ENCODE measurements around the gene LRFN4. TPM values are rescaled to one million over a fixed set of nuclear protein-coding genes. Genes with fewer than 3 reads are reported as not detected.

Gene LRFN4
- total RNA-seq, 1 donor from 2014 or later = 20.5 TPM

DNA sequence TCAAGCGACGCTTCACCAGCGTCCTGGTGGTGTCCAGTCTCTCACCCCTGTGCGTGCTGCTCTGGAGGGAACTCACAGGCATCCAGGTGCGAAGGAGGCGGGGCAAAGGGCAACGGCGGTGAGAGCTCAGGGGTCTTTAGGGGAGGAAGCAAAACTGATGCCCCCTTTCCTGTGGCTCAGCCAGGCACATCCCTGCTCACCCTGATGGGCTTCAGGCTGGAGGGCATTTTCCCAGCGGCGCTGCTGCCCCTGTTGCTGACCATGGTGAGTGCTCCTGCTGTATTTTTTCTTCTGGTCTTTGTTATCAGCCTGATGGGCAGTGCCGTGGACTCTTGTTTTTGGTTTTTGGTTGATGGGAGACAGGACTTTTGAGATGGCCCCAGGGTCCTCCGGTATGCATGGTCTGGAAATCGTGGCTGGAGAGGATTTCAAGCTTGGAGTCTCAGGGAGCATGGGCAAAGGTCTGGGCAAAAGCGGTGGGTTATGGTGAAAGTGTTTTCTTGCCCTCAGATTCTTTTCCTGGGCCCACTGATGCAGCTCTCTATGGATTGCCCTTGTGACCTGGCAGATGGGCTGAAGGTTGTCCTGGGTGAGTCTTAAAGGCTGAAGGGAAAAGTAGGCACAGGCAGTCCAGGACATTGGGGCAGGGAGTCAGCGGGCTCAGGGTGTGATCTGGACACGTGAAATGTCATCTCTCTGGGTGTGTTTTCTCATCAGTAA is 12.9 kb upstream of the LRFN4 start:
- DNase-seq = no peak
- intact Hi-C loops (cut with DNase I) = no loop called here
- ATAC-seq (ENCODE audit: poor library complexity) = no peak

DNA sequence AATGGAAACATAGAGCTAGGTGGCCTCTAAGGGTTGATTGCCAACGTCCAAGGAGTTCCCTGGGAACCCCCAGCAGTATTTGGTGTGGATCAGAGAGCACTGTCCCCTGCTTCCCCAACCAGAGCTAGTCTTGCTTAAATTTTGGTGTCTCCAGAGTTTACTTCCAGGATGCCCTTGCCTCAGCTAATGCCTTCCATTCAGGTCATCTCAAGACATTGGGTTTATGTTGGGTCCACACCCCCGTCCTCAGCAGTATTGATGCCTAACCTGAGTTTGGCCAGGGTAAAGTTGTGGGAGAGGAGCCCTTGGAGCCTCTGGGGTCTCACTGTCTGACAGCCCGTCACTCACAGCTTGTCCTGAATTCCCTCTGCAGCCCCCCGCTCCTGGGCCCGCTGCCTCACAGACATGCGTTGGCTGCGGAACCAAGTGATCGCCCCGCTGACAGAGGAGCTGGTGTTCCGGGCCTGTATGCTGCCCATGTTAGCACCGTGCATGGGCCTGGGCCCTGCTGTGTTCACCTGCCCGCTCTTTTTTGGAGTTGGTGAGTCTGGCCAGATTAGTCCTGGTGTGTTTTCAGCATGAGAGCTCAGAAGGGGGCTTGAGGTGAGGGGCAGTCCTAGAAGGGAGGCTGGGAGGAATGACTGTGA is 12.2 kb upstream of the LRFN4 start:
- intact Hi-C loops (cut with DNase I) = no loop called here
- DNase-seq (no peak), ATAC-seq (ENCODE audit: poor library complexity) (no peak)

DNA sequence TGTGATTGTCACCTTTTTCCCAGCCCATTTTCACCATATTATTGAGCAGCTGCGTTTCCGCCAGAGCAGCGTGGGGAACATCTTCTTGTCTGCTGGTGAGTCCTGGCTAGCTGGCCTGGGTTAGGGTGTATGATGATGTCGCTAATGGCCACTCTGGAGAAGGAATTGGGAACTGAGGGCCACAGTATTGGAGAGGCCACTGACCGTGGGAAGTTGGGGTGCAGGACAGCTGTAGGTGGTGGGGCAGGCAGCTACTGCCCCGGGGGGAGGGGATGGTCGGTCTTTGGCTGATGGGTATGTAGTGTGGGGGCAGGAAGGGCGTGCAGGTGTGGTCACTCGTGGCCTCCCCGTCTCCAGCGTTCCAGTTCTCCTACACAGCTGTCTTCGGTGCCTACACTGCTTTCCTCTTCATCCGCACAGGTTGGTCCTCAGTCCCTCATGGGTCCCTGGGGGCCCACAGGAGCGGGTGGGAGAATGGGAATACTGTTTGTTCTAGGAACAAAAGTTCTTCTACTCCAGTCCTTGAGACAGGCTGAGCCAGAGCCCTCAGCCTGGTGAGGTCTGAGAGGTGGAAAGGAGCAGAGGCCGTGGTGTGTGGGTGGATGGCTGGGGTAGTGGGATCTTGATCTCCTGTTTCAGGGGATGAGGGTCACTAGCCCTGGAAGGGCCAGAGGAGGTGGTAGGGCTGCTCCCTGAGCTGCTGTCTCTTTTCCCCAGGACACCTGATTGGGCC is 11.6 kb upstream of the LRFN4 start:
- intact Hi-C loops (cut with DNase I) = no loop called here
- no peak for ATAC-seq (ENCODE audit: poor library complexity)
- no peak for DNase-seq

DNA sequence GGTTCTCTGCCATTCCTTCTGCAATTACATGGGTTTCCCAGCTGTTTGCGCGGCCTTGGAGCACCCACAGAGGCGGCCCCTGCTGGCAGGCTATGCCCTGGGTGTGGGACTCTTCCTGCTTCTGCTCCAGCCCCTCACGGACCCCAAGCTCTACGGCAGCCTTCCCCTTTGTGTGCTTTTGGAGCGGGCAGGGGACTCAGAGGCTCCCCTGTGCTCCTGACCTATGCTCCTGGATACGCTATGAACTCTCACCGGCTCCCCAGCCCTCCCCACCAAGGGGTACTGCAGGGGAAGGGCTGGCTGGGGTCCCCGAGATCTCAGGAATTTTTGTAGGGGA is 11.0 kb upstream of the LRFN4 start:
- DNase-seq = no peak
- ATAC-seq (ENCODE audit: poor library complexity) = no peak
- intact Hi-C loops (cut with DNase I) = no loop called here

DNA sequence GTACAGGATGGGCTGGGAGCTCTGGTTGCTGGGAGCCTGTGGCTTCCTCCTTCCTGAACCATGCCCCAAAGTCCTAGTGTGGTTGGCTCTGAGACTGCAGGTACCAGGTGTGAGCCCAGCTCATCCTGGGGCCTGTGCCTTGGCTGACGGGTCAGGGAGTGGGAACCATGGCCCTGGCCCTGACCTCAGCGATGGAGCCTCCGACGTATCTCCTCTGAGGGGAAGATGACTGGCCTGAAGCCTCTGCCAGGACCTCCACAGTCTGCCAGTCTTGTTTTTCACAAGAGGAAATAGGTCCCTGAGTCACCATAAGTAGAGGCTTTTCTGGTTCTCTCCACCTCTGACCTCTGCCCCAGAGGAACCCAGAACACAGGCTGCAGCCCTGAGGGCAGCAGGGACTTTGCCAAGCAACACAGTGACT is 10.2 kb upstream of the LRFN4 start:
- DNase-seq (no peak), ATAC-seq (ENCODE audit: poor library complexity) (no peak)
- intact Hi-C loops (cut with DNase I) = no loop called here

DNA sequence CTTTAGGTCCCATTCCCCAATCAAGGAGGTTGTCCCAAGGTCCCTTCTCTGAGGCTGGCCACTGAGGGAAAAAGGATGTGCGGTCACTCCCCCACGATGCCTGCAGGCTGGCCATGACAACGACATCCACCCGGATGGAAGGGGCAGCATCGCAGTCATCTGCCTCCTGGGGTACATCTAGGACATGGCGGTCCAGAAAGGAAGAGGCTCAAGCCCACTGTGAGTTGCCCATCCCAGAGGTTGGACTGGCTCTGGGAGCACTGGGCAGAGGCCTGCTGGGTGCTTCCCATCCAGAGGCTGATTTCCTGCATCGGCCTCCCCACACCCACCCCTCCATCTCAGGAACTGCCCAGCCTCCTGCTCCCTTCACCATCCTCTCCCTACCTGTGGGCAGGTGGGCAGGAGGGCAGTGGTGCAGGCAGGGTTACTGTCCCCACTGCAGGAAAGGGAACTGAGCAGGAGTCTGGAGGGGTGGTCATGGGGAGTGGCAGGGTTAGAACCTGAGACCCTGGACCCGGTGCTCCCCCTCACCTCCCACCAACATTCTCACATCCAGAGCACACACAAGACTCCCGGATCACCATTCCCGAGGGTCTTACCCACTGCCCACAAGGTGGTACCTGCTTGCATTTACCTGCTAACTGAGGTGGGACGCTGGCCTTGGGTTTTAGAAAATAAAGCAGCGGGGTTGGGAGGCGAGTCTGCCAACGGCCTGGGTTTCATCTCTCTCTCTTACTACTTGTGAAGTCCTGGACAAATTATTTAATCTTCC is 9.2 kb upstream of the LRFN4 start:
- intact Hi-C loops (cut with DNase I) = no loop called here
- ATAC-seq (ENCODE audit: poor library complexity) = no peak

DNA sequence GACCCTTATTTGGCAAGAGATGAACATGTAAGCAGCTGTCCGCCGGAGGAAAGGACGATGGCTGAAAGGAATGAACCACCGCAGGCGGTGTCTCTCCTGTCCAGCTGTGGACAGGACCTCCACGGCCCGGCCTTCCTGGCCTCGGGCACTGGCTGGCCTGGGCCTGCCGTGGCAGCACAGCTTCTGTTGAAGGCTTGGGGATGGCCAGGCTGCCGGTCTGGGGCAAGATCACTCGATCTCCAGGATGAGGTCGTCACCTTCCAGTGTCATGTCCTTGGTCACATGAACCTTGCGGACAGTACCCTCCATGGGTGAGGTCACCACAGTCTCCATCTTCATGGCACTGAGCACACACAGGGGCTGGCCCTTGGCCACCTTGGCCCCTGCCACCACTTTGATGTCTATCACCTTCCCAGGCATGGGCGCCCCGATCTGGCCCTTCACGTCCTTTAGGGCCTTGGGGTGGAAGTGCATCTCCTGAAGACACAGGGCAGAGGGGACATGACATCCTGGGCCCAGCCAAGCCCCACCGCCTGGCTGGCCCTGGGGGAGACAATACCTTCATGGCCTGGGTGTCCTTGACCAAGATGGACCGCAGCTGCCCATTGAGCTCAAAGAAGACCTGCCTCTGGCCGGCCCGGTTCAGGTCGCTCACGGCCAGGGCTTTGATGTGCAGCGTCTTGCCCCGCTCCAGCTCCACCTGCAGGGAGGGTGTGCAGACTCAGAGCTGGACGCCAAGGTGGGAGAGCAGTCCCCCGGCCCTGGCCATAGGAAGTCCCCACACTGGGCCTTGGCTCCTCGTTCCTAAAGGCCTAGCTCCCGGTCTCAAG is 8.0 kb upstream of the LRFN4 start:
- ATAC-seq (ENCODE audit: poor library complexity) = no peak
- no peak for DNase-seq
- intact Hi-C loops (cut with DNase I) = no loop called here

More for the DNA sequence above, 9.2 kb upstream of the LRFN4 start:
- DNase-seq = no peak

DNA sequence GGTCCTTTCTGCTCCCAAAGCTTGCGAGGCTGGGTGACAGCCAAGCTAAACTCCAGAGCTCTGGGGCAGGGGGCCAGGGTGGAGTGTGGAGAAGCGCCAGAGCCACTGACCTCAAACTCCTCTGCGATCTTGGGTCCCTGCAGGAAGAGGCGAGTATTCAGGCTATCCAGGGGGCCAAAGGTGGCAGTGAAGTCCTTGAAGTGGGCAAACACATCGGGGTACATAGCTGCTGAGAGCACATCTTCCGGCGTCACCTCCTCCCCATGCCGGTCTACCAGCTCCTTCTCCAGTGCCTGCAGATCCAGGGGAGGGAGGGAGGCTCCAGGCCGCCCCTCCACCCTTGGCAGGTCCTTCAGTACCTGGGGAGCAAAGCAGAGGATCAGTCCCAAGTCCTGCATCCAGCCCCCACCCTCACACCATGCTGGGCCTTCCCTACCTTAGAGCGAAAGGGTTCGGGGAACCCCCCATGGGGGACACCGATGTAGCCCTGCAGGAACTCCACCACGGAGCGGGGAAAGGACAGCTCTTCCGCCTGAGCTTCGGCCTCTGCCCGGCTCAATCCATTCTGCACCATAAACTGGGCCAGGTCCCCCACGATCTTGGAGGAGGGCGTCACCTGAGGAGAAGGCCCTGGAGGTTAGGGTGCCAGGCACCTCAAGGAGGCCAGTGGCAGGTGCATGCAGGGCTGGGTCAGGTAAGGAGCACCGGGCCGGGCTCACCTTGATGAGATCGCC is 7.2 kb upstream of the LRFN4 start:
- ATAC-seq (ENCODE audit: poor library complexity) = no peak
- DNase-seq = no peak
- intact Hi-C loops (cut with DNase I) = no loop called here

DNA sequence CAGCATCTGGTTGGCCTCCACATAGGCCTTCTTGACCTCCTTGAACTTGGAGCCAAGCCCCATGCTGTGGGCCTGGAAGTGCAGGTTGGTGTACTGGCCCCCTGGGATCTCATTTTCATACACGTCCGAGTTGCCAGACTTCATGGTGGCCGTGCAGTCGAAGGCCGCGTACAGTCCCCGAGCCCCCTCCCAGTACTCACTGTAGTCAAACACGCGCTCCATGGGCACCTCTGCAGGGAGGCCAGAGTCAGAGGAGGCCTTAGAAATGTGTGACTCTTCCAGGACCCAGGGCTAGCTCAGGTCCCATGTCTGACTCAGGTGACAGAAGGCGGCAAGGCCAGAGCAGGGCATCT is 6.7 kb upstream of the LRFN4 start:
- no peak for DNase-seq
- intact Hi-C loops (cut with DNase I) = no loop called here
- no peak for ATAC-seq (ENCODE audit: poor library complexity)

DNA sequence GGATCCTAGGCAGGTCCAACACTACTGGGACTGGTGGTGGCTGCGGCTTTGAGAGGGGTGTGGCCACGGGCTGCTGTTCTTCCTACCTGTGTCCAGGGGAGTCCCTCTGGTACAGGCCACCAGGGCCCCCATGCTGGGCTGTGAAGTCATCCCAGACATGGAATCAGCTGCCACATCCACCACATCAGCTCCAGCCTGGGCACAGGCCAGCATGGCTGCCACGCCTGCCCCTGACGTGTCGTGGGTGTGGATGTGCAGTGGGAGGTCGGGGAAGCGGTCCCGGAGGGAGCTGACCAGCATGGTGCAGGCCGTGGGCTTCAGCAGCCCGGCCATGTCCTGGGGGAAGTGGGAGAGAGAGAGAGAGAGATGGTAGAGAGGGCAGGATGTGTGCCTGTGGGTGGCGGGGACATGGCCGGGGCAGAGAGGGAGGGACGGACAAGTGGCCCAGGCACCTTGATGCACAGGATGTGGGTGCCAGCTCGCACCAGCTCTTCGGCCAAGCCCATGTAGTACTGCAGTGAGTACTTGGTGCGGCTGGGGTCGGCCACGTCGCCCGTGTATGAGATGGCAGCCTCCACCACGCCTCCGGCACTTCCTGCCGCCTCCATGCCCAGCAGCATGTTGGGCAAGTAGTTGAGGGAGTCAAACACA is 6.2 kb upstream of the LRFN4 start:
- DNase-seq (no peak), ATAC-seq (ENCODE audit: poor library complexity) (no peak)
- intact Hi-C loops (cut with DNase I) = no loop called here

DNA sequence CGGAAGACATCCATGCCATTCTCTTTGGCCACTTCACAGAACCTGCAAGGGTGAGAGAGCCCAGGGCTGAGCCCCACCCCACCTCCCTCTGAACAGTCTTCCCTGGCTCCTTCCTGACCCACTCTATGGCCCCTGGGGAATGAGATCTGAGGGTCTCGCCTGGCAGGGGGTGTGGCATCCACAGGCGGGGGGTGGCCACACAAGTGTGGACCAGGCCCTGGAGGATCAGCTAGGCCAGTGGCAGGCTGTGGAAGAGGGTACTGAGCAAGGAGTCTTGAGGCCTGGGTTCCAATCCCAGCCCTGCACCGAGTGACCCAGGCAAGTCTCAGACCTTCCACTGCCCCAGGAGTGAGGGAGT is 5.6 kb upstream of the LRFN4 start:
- intact Hi-C loops (cut with DNase I) = no loop called here
- DNase-seq = no peak
- ATAC-seq (ENCODE audit: poor library complexity) = no peak

DNA sequence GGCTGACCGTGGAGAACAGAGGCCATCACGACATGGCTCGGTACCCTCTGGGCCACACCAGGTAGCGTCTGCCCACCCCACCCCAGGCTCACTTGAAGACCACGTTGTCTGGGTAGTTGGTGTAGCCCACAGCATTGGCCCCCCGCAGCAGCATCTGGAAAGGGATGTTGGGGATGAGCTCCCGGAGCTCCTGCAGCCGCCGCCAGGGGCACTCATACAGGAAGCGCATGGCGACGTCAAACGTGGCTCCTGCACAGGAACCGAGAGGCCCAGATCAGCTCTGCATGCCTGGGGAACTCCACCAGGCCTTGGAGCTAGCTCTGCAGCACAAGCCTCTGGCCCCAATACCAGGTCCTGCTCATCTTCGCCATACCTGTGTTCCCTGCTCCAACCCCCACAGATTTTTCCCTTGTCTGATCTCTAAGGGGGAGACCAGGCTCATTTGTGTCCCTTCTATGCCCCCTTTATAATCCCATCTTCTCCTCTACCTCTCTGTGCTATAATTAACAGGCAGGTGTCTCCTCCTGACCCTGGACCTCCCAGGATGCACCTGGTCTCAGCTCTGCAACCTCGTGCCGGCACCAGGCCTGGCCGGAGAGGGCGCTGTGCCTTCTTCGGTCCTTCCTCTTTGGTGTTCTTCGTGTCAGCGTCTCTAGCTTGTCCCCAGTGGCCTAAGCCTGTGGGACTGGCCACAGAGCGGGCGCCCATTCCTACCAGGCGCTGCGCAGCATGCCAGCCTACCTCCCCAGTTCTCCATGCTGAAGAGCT is 5.0 kb upstream of the LRFN4 start:
- DNase-seq (no peak), ATAC-seq (ENCODE audit: poor library complexity) (no peak)
- intact Hi-C loops (cut with DNase I) = no loop called here

DNA sequence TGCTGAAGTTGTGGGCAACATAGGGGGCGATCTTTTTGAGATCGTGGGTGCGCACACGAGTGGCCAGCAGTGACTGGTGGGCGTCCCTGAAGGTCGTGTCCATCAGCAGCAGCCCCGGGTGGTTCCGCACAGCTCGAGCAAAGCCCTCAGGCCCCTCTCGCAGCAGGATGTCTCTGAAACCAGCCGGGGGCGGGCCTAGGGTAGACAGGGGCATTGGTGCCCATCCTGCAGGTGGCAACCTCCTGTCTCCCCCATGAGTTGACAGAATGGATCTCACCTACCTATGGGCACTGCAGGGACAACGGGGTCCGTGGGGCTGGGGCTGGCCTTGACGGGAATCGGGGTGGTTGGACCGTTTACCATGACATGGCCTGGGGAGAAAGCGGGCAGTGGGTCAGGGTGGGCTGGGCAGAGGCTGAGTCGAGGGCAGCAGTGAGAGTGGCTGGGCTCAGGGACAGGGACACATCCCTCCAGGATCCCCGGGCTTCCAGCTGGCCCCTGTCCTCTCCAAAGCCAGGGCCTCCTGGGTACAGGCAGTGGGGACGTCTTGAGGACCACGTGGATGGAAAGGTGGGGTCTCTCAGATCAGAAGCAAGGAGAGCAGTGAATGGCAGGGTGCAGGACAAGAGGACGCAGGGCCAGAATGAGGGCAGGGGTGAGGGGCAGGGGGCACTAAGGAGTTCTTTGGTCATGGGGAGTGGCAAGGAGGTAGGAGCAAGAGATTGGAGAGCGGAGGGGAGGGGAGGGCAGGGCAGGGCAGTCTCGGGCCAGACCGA is 4.2 kb upstream of the LRFN4 start:
- intact Hi-C loops (cut with DNase I) = no loop called here
- DNase-seq (no peak), ATAC-seq (ENCODE audit: poor library complexity) (no peak)

DNA sequence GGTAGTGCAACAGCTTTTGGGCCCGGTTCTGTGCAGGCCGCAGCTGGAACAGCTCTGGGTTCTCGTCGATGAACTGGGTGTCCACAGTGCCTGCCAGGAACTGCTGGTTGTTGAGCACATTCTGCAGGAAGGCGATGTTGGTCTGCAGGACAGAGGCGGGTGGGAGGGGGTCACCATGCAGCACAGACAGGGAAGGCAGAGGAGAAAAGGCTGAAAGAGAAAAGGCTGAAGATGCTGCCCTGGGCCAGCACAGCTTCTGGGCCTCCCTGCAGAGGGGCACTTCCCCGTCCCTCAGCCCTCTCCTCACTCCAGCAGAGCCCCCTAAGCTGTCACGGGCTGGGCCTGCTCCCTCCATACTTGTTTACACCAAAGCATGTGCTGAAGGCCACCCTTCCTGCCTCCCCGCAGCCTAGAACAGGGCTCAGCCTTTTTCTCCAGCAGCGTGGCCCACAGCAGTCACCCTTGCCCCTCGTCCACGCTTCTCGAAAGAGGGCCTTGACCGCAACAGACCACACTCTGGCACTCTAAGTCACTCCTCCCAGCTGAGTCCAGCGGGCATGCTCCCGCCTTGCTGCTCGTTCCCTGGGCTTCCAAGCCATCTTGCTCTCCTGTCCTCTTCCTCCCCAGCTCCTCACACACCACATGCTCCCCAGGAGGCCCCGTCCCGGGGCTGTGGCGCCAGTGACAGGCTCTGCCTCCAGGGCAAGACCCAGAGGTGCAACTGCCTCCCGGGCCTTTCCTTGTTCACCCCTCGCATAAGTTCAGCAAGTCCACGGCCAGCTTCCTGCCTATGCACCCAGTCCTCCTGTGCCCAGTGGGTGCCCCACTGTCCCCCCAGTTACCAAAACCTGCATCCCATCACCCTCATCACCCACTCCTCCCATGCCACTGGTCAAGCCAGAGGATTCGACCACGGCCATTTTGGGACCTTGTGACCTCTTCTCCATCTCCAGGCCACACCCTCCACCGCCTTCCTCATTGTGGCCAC is 3.3 kb upstream of the LRFN4 start:
- intact Hi-C loops (cut with DNase I) = no loop called here
- ATAC-seq (ENCODE audit: poor library complexity) (no peak), DNase-seq (no peak)

DNA sequence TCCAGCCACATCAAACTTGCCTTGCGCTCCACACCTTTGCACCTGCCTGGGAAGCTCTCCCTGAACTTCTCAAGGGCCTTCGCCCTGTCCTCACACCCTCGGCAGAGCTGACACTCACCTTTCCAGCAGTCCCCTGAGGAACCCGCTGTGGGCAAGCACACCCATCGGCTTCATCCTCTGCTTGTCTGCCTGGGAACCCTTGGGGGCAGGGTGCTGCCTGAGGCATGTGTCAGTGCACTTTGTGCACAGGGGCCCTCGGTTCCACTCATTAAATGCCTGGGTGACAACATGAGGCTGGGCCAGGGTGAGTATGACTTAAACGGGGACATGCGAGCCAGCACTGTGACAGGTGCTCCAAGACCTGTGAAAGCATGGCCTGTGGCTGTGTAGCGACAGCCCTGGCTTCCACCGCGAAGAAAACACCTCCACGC is 2.6 kb upstream of the LRFN4 start:
- DNase-seq (no peak), ATAC-seq (ENCODE audit: poor library complexity) (no peak)
- intact Hi-C loops (cut with DNase I) = no loop called here
